Frontal cortex (tissue), 4 donors: ENCODE measurements around the gene DLL3. TPM values are rescaled to one million over a fixed set of nuclear protein-coding genes. Genes with fewer than 3 reads are reported as not detected.

Experiments used
- DNase-seq, 2 donors: peaks; one replicate each; pipeline ENCODE4 v3.0.0; 2012; ENCODE audit warnings: low spot score in 2 of 2
- FAIRE-seq: peaks from 2 replicates; lab custom pipeline; 2012; peaks lifted over from hg19 to GRCh38; lab: Jason Lieb, UNC
- total RNA-seq: library from RNA; depleted of rRNA; stranded (reverse); fragments of >200 nt; gene quantifications from one replicate; pipeline ENCODE4 v1.2.3, GENCODE V29; 2014
- donor health status: control.
- donor health status: control.
- donor health status: control.

The DLL3 gene
- total RNA-seq, 1 donor from 2014 or later, result 13.9 TPM

DNA sequence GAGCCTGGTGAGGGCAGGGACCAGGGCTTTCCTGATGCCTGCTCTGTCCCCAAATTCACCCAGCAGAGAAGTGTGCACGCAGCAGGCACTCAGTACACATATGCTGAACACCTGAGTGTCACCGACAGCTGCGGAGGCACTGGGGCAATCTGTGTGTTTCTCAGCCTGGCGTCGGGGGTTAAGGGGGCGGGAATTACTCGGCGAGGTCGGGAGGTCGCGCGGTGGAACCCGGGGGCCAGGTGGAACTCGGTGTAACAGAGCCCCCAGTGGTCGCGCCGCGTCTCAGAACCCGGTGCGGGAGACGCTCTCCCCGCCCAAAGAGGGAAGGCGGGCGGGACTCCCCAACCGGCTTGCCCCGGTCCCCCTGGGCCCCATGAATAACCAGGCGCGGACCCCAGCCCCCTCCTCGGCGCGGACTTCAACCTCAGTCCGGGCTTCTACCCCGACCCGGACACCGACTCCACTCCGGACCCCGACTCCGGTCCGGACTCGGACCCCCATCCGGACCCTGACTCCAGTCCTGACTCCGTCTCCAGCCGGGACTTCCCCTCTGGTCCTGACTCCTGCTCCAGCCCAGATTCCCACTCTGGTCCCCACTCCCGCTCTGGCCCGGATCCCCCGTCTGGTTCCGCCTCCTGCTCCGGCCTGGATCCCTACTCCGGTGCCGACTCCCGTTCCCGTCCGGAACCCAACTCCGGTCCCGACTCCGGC, 16.2 kb downstream of the DLL3 start, which contains the start of gene SELENOV:
Gene SELENOV (plus strand): TSS at position 300 of the 711 bp plus-strand sequence. CDS start 74 bp downstream, at position 374.
- DNase-seq, result no peak
- FAIRE-seq, result no peak

GRCh38 chr19:39515551-39516191, 16.9 kb downstream of the DLL3 start:
- DNase-seq (no peak), FAIRE-seq (no peak)

- FAIRE-seq (no peak), DNase-seq (no peak)
Measured at GRCh38 chr19:39516270-39516669, 17.5 kb downstream of the DLL3 start.

- no peak for DNase-seq
- FAIRE-seq, result no peak
Measured at GRCh38 chr19:39517432-39517831, 18.7 kb downstream of the DLL3 start.

DNA sequence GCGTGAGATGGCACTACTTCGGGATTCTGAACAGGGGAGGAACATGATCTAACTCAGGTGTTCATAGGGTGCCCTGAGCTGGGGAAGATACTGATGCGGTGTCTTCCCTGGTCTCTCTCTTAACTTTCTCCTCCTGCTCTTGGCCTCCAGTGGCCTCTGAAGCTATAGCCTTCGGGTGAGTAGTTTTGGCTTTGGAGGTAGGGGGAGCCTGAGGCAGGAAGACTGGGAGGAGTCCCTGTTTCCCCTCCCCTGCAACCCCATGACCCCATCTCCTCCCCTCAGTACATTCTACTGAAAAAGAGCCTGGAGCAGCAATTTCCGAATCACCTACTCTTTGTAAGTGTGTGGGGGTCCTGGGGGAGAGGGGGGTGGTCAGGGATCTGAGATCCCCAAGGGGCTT, 19.7 kb downstream of the DLL3 start:
- FAIRE-seq (no peak), DNase-seq (no peak)

DNA sequence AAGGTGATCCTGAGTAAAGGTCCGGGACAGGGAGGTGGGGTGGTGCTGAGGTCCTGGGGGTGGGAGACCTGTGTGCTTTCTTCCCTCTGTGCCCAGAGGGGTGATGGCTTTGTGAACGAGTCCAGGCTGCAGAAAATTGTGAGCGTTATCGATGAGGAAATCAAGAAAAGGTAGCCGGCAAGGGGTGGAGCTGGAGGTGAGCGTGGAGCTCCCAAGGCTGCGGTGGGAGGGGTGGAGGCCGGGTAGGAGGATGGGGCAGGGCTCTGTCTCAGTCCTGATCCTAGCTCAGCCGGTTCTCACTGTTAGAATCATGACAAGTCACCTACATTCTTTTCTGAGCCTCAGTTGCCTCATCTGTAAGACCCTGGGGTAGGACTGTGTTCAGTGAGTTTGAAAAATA, 20.2 kb downstream of the DLL3 start:
- no peak for DNase-seq
- FAIRE-seq, result no peak

DNA sequence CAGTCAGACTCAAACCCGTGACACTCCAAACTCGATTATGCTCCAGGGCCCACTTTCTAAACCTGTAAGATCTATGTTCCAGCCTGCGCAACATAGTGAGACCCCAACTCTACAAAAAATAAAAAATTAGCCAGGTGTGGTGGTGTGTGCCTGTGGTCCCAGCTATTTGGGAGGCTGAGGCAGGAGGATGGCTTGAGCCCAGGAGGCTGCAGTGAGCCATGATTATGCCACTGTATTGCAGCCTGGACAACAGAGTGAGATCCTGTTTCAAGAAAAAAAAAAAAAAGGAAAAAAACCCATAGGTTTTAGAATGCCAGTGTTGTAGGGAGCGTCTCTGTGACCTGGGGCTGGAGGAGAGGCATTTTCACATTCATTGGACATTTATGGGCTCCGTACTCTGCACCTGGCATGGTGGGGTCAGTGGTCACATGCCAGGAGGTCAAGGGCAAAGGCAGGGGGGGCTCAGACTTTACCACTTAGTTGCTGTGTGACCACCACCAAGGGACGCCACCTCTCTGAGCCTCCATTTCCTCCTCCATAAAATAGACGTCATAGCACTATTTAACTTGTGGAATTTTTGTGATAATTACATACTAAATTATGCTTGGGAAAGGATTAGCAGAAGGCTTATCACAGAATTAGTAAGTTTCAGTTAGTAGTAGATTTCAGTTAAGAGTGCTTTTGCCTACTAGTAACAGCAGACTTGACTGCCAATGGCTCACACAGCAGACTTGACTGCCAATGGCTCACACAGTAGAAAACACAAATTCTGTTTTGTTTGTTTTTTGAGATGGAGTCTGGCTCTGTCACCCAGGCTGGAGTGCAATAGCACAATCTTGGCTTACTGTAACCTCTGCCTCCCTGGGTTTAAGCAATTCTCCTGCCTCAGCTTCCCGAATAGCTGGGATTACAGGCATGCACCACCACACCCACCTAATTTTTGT, 22.1 kb downstream of the DLL3 start:
- FAIRE-seq (no peak), DNase-seq (no peak)

DNA sequence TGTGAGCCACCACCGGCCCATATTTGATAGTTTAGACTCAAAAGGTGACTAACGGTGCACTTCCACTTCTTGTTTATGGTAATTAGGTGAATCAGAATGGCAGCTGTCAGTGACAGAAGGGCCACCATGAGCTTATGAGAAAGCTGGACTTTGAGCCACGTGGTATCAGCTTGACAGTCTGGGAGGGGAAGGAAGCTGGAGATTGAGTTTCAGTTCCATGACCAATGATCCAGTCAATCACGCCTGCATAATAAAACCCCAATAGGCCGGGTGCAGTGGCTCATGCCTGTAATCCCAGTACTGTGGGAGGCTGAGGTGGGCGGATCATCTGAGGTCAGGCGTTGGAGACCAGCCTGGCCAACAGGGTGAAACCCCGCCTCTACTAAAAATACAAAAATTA, 25.7 kb downstream of the DLL3 start:
- no peak for DNase-seq
- no peak for FAIRE-seq

- FAIRE-seq, result no peak
- DNase-seq, result peak in 1 of 2 donors; percentile 3
Measured at GRCh38 chr19:39525205-39525604, 26.5 kb downstream of the DLL3 start.

GRCh38 chr19:39531834-39532232, 33.1 kb downstream of the DLL3 start:
- DNase-seq (no peak), FAIRE-seq (no peak)

- DNase-seq (peak; percentile 91 to 92), FAIRE-seq (no peak)
Measured at GRCh38 chr19:39532233-39533002, 33.7 kb downstream of the DLL3 start, which contains the start of gene EID2B. Gene EID2B (minus strand): TSS chr19:39532852. CDS start chr19:39532802, 50 bp downstream.

- DNase-seq, result no peak
- no peak for FAIRE-seq
Measured at GRCh38 chr19:39533003-39533512, 34.3 kb downstream of the DLL3 start.

GRCh38 chr19:39533791-39534190, 35.0 kb downstream of the DLL3 start:
- FAIRE-seq, result no peak
- no peak for DNase-seq

DNA sequence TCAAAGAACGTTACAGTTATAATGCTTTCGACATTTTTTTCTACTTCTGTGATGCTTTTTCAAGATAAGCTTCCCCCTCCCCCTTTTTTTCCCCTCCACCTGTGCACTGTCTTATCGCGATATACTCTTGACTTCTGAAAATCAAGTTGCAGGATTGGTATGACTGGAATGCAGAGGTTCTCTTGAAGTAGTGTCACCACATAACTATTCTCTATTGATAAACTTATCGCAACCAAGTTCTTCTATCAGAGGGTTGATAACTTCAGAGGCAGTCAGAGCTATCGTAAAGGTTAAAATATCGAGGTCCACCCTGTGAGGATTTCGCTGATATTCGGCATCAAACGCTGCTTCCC, 40.4 kb downstream of the DLL3 start:
- DNase-seq (no peak), FAIRE-seq (no peak)

DNA sequence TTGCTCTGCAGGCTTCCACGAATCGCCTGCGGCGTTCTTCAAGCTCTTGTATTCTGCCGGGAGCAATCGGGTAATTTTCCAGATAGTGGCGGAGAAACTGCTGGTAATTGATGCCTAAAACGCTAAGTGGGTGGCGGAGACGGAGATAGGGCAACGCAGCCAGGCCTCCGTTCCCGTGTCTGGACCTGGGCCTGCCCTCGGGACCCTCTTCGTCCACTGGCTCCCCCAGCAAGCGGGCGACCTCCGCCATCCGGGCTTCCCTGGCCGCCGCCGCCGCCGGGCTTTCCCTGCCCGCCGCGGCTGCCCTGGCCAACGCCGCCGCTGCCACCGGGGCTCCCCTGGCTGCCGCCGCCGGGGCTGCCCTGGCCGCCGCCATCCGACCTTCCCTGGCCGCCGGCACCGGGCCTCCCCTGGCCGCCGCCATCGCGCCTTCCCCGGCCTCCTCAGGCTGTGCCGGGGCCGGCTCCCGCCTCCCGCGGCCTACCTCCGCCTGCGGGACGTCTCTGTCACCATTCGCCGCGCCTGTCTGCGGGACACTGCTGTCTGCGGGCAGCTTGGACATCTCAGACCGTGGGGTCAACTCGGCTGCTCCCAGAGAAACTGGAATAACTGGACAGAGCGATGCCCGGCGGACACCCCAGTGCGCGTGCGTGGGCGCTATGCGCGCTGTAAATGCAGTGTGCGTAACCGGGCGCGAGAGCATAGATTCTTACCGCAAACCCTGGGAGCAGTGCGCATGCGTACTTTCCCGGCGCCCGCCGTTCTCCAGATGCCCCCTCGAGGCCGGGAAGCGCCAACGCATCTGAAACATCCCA, 41.0 kb downstream of the DLL3 start, which contains the start of gene EID2:
Gene EID2 (minus strand): TSS at position 644 of the 815 bp plus-strand sequence. CDS start 82 bp downstream, at position 562.
- no peak for FAIRE-seq
- peak; percentile 92 to 95 for DNase-seq

DNA sequence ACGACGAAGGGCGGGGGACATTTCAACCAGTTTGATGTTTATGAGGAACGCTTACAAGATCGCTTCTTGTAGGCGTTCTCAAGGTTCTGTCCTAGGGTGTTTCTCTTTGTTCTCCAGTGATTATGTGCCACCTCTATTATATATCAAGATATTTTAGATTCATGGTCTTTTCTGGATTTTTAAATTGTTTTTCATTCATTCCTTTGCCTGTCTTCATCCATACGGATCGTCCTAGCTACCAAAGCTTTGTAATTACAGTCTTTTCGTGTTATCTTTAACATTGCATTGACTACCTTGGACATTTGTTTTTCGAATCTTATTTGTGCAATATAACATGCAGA, 41.6 kb downstream of the DLL3 start:
- FAIRE-seq (no peak), DNase-seq (no peak)

- FAIRE-seq (no peak), DNase-seq (no peak)
Measured at GRCh38 chr19:39542206-39542605, 43.5 kb downstream of the DLL3 start.

DNA sequence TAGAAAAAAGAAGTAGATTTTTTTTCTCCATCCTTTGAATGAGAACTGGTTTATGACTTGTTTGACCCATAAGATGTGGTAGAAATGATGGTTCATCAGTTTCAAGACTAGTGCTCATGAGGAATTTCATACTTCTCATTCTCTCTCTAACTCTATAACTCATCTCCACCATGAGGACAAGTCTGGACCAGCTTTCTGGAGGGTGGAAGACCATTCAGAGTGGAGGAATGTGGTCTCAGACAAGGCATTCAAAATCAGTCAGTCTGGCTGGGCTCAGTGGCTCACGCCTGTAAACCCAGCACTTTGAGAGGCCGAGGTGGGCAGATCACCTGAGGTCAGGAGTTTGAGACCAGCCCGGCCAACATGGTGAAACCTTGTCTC, 44.7 kb downstream of the DLL3 start:
- no peak for FAIRE-seq

More for the DNA sequence above, 44.7 kb downstream of the DLL3 start:
- no peak for DNase-seq
